ENCODE data around the gene KDELR1. TPM values are rescaled to one million over a fixed set of nuclear protein-coding genes. Genes with fewer than 3 reads are reported as not detected.

KDELR1 gene
- total RNA-seq, 1 donor from 2014 or later: 137 TPM

DNA sequence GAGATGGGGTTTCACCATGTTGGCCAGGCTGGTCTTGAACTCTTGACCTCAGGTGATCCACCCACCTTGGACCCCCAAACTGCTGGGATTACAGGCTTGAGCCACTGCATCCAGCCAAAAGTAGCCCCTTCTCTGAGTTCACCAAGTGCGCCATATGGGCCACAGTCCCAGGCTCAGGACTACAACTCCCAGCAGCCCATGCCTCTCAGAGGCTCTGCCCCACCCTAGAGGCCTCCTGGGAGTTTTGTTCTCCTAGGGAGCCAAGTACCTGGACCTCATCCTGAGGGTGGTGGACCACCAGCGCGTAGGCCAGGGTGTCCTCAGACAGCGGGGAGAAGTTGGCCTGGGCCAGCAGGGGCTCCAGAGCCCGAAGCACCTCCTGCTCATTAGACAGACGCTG is 46.5 kb downstream of the KDELR1 start:
- TF ChIP-seq, protein P1, sequence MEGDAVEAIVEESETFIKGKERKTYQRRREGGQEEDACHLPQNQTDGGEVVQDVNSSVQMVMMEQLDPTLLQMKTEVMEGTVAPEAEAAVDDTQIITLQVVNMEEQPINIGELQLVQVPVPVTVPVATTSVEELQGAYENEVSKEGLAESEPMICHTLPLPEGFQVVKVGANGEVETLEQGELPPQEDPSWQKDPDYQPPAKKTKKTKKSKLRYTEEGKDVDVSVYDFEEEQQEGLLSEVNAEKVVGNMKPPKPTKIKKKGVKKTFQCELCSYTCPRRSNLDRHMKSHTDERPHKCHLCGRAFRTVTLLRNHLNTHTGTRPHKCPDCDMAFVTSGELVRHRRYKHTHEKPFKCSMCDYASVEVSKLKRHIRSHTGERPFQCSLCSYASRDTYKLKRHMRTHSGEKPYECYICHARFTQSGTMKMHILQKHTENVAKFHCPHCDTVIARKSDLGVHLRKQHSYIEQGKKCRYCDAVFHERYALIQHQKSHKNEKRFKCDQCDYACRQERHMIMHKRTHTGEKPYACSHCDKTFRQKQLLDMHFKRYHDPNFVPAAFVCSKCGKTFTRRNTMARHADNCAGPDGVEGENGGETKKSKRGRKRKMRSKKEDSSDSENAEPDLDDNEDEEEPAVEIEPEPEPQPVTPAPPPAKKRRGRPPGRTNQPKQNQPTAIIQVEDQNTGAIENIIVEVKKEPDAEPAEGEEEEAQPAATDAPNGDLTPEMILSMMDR (IDR thresholded peaks at IDR 0.05): no peak
- intact Hi-C loops (cut with DNase I): no loop called here

DNA sequence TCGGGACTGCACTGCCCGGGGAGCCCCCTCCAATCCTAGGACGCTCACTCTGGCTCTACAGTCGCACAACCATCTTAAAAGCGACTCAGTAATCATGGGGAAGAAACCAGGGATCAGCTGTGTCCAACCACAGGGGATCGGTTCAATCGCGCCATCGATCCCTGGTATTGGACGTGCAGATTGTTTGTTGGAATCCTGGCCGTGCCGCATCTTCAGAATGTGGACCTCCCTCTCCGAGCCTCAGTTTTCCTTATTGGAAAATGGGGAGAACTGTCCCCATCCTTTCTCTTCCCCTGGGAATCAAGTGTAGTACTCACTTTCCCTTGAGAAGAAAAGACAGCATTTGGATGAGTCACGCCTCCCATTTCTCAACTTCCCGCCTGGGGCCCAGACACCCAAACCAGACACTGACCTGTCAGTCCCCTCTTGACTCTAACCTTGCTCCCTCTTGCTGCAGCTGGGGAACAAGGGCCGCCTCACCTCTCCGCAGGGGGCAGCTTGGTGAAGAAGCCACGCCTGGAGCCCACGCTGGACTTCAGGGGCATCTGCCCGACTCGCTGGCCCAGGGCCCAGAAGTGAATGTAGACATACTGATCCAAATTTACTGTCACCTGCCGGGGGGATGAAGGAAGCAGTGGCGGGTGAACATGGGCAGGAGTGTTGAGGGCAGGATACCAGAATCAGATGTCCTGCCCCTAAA is 48.4 kb downstream of the KDELR1 start:
- no peak for ATAC-seq
- no peaks in the 10 kb centered on the region for H3K9me3 ChIP-seq
- H3K27ac ChIP-seq: no peak overlapping the region
- H3K4me3 ChIP-seq: no peak overlapping the region
- intact Hi-C loops (cut with DNase I): no loop called here
- TF ChIP-seq, protein P1 (IDR thresholded peaks at IDR 0.05): no peak
- DNase-seq: no peak
- H3K4me1 ChIP-seq: no peaks in the 10 kb centered on the region
- peaks cover 7% of the 10 kb centered on the region for H3K36me3 ChIP-seq
- no peaks in the 10 kb centered on the region for H3K27me3 ChIP-seq (ENCODE audit: low read depth)

More for the DNA sequence above, 46.5 kb downstream of the KDELR1 start:
- no peak overlapping the region for H3K27ac ChIP-seq
- H3K9me3 ChIP-seq: no peaks in the 10 kb centered on the region
- no peaks in the 10 kb centered on the region for H3K27me3 ChIP-seq (ENCODE audit: low read depth)
- H3K4me3 ChIP-seq: no peak overlapping the region
- H3K4me1 ChIP-seq: no peaks in the 10 kb centered on the region
- H3K36me3 ChIP-seq: peaks cover 7% of the 10 kb centered on the region
- DNase-seq (no peak), ATAC-seq (no peak)

DNA sequence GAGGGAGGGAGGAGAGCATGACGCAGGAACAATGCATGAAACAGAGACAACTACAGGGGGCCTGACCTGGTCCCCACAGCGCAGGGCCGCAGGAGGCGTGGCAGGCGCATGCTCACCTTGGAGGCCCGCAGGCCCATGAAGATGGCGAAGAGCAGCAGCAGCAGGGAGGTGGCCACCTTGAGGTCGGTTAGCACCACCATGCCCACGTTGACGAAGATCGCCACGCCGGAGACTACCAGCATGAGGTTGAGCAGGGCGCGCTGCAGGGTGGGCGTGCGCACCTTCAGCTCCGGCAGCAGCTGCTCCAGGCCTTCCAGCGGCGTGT is 49.0 kb downstream of the KDELR1 start:
- Histone ChIP-seq H3K27me3 (ENCODE audit: low read depth) (no peaks in the 10 kb centered on the region), H3K4me1 (no peaks in the 10 kb centered on the region), H3K36me3 (peaks cover 7% of the 10 kb centered on the region), H3K27ac (no peak overlapping the region), H3K4me3 (no peak overlapping the region), H3K9me3 (no peaks in the 10 kb centered on the region)
- no peak for DNase-seq
- intact Hi-C loops (cut with DNase I): no loop called here
- TF ChIP-seq, protein P1 (IDR thresholded peaks at IDR 0.05): no peak
- no peak for ATAC-seq

DNA sequence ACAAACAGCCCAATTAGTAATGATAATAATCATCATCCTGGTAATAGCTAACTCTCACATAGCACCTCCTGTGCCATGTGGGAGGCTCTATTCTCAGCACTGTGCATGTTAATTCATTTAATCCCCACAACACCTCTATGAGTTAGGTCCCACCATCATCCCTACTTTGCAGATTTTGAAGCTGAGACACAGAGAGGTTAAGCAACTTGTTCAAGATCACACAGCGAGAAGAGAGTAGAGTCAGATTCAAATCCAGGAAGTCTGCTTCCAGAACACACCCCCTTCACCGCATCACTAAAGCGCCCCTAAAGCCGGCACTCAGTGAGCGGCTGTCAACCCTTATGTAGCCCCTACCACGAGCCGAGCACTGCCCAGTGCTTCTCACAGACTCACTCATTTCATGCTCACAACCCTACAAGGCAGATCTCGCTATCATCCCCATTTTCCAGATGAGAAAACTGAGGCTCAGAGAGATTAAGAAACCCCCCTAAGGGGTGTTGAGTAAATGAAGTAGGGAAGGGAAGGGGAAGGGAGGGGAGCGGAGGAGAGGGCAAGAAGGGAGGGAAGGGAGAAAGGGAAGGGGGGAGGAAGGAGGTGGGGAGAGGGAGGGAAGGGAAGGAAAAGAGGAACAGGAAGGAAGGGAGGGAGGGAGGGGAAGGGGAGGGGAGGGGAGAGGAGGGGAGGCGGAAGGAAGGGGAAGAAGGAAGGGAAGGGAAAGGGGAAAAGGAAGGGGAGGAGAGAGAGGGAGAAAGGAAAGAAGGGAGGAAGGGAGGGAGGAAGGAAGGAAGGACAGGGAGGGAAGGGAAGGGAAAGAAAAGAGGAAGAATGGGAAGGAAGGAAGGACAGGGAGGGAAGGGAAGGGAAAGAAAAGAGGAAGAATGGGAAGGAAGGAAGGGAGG is 49.6 kb downstream of the KDELR1 start:
- TF ChIP-seq, protein P1 (IDR thresholded peaks at IDR 0.05): no peak
- no peaks in the 10 kb centered on the region for H3K27me3 ChIP-seq (ENCODE audit: low read depth)
- H3K4me1 ChIP-seq: no peaks in the 10 kb centered on the region
- DNase-seq (no peak), ATAC-seq (no peak)
- no peak overlapping the region for H3K27ac ChIP-seq
- no peaks in the 10 kb centered on the region for H3K9me3 ChIP-seq
- H3K36me3 ChIP-seq: peaks cover 7% of the 10 kb centered on the region
- no peak overlapping the region for H3K4me3 ChIP-seq
- intact Hi-C loops (cut with DNase I): no loop called here

DNA sequence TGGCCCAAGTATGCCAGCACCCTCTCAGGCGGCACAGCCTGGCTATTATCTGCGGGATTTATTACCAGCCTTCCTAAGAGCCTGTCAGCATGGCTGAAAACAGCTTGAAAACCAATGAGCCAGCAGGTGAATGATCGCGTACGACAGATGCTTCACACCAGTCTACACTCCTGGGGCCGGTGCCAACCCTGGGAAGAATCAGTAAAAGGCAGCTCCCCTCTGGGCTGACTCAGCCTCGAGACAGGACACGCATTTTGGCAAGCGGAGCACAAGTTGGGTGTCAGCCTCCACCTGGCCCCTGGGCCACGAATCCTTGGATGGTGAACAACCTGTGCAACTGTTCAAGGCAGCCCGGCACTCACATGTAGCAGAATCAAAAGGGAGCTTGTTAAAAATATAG is 50.4 kb downstream of the KDELR1 start:
- DNase-seq (no peak), ATAC-seq (no peak)
- H3K27me3 ChIP-seq (ENCODE audit: low read depth): no peaks in the 10 kb centered on the region

More for the DNA sequence above, 50.4 kb downstream of the KDELR1 start:
- Histone ChIP-seq H3K9me3 (no peaks in the 10 kb centered on the region), H3K27ac (no peak overlapping the region), H3K4me1 (no peaks in the 10 kb centered on the region), H3K36me3 (peaks cover 7% of the 10 kb centered on the region), H3K4me3 (no peak overlapping the region)
- TF ChIP-seq, protein P1 (IDR thresholded peaks at IDR 0.05): no peak
- intact Hi-C loops (cut with DNase I): no loop called here
